ENCODE results near the gene RBM47. TPM values are rescaled to one million over a fixed set of nuclear protein-coding genes. Genes with fewer than 3 reads are reported as not detected.
A peak's percentile ranks its signal among the peaks of the same experiment; 100 is the strongest.

The RBM47 gene
- total and polyA plus RNA-seq, 9 of the 15 experiments (the other 6 are each of a cell fraction or from before 2014, with no cell fraction given), result 1.4 to 6.4 (median 3.3) TPM

DNA sequence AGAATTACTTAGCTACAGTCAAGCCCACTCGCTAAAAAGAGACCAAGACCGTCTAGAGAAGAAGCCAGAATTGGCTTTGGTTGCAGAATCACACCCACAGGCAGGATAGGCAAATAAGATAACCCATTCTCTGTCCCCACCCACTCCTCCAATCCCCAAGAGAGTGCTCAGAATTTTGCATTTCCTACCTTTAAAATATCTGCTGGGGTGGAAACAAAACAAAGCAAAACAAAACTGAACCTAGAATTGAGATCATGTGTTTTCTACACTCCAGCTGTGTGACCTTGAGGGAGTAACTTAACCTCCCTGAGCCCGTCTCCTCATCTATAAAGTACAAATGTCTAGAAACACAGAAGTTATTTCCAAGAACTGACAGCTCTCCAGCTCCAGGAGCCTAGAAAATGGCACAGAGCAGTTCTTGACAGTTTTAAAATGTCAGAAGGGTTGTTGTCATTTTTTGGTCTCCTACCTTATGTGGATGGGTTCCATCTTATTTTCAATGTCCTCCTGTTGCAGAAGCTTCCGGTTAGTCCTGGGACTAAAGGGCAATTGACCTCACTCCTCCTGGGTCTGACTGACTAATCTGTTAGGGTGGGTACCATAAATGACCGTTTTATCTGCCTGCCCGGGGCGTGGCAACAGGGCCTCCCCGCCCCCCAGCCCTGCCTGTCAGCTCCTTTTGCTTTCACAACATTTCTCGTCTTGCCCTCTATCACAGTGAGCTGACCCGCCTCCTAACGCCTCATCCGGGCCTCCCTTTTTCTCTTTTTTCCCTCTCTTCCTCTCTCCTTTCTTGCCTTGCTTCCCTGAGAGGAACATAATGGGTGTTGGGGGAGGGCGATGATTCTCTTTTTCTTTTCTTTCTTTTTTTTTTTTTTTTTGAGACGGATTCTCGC lies 114.0 kb downstream of the RBM47 start:
- Histone ChIP-seq H3K27ac (ENCODE audit: extremely low read depth, low read depth, low read length) (peak overlapping the region; percentile 73), H2AFZ (ENCODE audit: low read depth, low read length) (peak overlapping the region; percentile 88)
- no peak for TF ChIP-seq MBD2 (IDR thresholded peaks at IDR 0.05; ENCODE audit: borderline replicate concordance, low read depth)
- TF ChIP-seq, protein P1, sequence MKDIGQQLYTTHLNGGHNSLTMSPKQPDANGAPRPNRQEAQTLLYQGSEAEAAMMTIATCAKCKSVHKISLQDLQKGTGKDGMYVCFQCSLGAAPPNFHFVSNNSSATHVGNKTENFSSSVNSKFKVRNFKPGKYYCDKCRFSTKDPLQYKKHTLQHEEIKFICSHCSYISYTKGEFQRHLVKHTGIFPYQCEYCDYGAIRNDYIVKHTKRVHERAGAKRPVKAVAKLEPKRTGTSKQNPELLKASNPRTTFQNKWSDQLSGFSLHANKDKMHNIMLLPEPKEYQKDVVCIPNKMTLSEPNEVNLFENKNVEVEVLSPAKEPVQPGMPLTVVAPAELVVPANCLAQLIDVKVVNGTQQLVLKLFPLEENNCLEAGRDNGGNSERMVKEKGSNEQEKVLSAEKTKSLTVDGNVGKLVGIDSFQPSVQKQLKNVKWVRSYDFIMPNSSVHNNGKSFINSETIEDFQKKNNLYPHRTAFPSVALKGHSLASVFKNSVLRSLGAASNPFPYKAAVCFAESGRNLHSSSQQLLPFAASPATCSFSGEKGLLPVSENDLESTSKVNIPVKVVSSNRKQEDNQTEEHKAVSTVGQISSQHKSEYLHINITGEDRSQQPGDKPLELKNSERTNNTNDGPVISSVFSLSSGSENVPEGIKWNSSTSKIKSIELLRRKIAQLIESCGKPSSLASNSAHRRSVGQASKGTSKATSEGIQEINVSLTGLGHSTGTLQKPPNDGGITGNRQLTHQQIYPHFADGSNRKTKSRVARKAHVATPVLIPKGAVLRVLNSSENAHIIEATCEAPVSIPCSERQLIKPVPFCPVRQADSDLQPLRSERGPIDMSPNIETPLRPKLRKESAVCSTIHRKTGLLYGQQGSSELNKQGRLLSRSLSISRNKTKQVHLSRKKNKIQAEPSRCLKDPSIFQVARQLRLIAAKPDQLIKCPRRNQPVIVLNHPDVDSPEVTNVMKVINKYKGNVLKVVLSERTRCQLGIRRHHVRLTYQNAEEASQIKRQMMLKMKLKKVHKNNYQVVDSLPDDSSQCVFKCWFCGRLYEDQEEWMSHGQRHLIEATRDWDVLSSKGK (CRISPR knock-in tag; IDR thresholded peaks at IDR 0.05), result no peak
- TF ChIP-seq, protein P2, sequence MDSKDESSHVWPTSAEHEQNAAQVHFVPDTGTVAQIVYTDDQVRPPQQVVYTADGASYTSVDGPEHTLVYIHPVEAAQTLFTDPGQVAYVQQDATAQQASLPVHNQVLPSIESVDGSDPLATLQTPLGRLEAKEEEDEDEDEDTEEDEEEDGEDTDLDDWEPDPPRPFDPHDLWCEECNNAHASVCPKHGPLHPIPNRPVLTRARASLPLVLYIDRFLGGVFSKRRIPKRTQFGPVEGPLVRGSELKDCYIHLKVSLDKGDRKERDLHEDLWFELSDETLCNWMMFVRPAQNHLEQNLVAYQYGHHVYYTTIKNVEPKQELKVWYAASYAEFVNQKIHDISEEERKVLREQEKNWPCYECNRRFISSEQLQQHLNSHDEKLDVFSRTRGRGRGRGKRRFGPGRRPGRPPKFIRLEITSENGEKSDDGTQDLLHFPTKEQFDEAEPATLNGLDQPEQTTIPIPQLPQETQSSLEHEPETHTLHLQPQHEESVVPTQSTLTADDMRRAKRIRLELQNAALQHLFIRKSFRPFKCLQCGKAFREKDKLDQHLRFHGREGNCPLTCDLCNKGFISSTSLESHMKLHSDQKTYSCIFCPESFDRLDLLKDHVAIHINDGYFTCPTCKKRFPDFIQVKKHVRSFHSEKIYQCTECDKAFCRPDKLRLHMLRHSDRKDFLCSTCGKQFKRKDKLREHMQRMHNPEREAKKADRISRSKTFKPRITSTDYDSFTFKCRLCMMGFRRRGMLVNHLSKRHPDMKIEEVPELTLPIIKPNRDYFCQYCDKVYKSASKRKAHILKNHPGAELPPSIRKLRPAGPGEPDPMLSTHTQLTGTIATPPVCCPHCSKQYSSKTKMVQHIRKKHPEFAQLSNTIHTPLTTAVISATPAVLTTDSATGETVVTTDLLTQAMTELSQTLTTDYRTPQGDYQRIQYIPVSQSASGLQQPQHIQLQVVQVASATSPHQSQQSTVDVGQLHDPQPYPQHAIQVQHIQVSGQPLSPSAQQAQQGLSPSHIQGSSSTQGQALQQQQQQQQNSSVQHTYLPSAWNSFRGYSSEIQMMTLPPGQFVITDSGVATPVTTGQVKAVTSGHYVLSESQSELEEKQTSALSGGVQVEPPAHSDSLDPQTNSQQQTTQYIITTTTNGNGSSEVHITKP (IDR thresholded peaks at IDR 0.05; ENCODE audit: partially characterized antibody), result peak; percentile 76
- no peak for TF ChIP-seq RAD51 (IDR thresholded peaks at IDR 0.05; ENCODE audit: borderline replicate concordance, low read depth)
- peak; percentile 41 for TF ChIP-seq TAF9B (IDR thresholded peaks at IDR 0.05; ENCODE audit: partially characterized antibody)
- no peak for TF ChIP-seq SMAD1 (IDR thresholded peaks at IDR 0.05; ENCODE audit: low read depth, low read length, partially characterized antibody)
- peak; percentile 18; the same call in 1 of the 2 replicates for TF ChIP-seq TAL1 (IDR thresholded peaks at IDR 0.05)
- no peak for TF ChIP-seq U2AF1 (optimal IDR thresholded peaks at IDR 0.05; ENCODE audit: low read depth, low read length)
- TF ChIP-seq PTRF (tag; IDR thresholded peaks at IDR 0.05), result no peak
- peak; percentile 76 for TF ChIP-seq ETV5 (CRISPR knock-in tag; IDR thresholded peaks at IDR 0.05; ENCODE audit: low read depth)

More for the DNA sequence above, 114.0 kb downstream of the RBM47 start:
- 2% methylated on average over 9 of the region's 15 CpGs for WGBS (ENCODE audit: insufficient coverage, low coverage, missing lambda C conversion rate)
- H4K20me1 ChIP-seq (replicated peaks; ENCODE audit: control insufficient read depth, insufficient read depth, low read length), result no peaks in the 10 kb centered on the region
- DNase-seq (ENCODE audit: extremely low read depth in 1 of 4, low spot score in 3 of 4) (peak; percentile 81 to 93 (median 84)), FAIRE-seq (peak; percentile 96), ATAC-seq (peak; percentile 90)
- TSS peak; percentile 74 for BruUV-seq (replicated peaks)
- in situ Hi-C loops (cut with MboI), result no loop called here
- intact Hi-C loops (cut with micrococcal nuclease), result loop anchor here (10.0 kb wide), 1 partner anchor 461 kb away; the partner anchor contains the start of gene N4BP2
- H3K9me1 ChIP-seq (ENCODE audit: control insufficient read depth, insufficient read depth, low read length), result no peaks in the 10 kb centered on the region
- H3K79me2 ChIP-seq (ENCODE audit: control insufficient read depth, insufficient read depth, low read length), result peaks cover 18% of the 10 kb centered on the region; the same call in 2 of the 3 replicates
- peaks cover 6 to 22% of the 10 kb centered on the region in 2 experiments; a peak in 4 of 5 replicates for H3K4me1 ChIP-seq (replicated peaks in 1 of 2; ENCODE audit: control insufficient read depth in 2 of 2, insufficient read depth in 2 of 2, low read length in 2 of 2)
- POLR2A ChIA-PET, result interaction anchor here (0.5 to 3.2 kb wide), 14 partner anchors 9 to 460 kb away, joined by 3 to 25 read pairs (median 4); partner anchors contain the start of gene N4BP2
- peak overlapping the region in 1 of 2 experiments; percentile 57; a peak in 2 of 4 replicates for H3K9ac ChIP-seq (ENCODE audit: insufficient read depth in 1 of 2, low read depth in 2 of 2, low read length in 2 of 2)
- H3K4me3 ChIP-seq, result peak overlapping the region; percentile 34
- no peaks in the 10 kb centered on the region for H3K9me3 ChIP-seq (replicated peaks; ENCODE audit: control insufficient read depth, insufficient read depth, low read depth, low read length)
- H3K4me2 ChIP-seq (ENCODE audit: insufficient read depth, low read length), result peak overlapping the region; percentile 77
- no peaks in the 10 kb centered on the region for H3K27me3 ChIP-seq (ENCODE audit: control insufficient read depth in 2 of 2, insufficient read depth in 2 of 2, low read length in 2 of 2)
- CTCF ChIA-PET (ENCODE audit: low intra/inter-chr PET ratio), result no interaction called here
- no peaks in the 10 kb centered on the region for H3K36me3 ChIP-seq (ENCODE audit: control insufficient read depth, insufficient read depth, low read length)
